Measurements from ENCODE around the gene STIL. TPM values are rescaled to one million over a fixed set of nuclear protein-coding genes. Genes with fewer than 3 reads are reported as not detected.
A peak's percentile ranks its signal among the peaks of the same experiment; 100 is the strongest.

STIL gene
- total and polyA plus RNA-seq, 2 donors (not counting 3 experiments of a cell fraction or from before 2014, with no cell fraction given) = 10.3 to 28.1 TPM

DNA sequence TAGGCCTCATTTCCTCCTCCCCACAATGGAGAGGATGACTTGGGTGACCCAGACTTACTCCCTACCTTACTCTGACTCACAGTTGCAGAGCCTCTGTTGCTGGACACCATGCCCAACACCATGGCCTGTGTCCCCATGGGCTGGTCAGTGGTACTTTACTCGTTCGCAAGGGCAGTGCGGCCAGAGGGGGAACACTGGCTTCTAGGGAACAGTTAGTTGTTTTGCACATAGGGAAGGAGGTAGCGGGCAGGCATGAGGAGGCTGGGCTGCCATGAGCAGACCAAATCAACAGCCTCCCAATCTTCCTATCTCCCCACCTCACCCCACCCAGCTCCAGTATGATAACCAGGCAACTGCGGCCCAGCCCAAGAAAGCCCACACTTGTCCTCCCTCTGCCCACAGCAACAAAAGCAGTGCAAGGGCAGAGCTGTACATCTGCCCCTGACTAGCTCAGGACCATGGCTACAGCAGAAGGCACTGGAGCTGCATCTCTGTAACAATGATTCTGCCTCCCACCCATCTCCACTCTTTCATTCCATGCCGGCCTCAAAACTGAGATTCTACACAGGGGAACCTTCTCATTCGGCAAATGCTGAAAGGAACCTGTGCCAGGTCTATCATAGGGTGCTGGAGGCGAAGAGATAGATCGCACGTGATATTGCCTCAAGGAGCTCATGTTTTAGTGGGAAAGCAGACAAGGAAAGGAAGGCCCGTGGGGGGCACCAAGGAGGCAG is 100.5 kb downstream of the STIL start:
- H3K27me3 ChIP-seq (ENCODE audit: control insufficient read depth in 2 of 2, insufficient read depth in 2 of 2, low read length in 2 of 2) = no peaks in the 10 kb centered on the region
- FAIRE-seq (no peak), DNase-seq (ENCODE audit: low read depth, low spot score) (peak; percentile 84)
- H3K9me3 ChIP-seq (replicated peaks; ENCODE audit: control insufficient read depth, insufficient read depth, low read length) = no peaks in the 10 kb centered on the region
- peak overlapping the region; percentile 92 for H3K27ac ChIP-seq (ENCODE audit: insufficient read depth, low read depth, low read length)
- TF ChIP-seq MAX (IDR thresholded peaks at IDR 0.05; ENCODE audit: insufficient read depth, insufficient read length) = no peak
- TF ChIP-seq POLR2AphosphoS5 (IDR thresholded peaks at IDR 0.05; ENCODE audit: insufficient read depth, low read depth, low read length) = no peak
- TF ChIP-seq EZH2 (IDR thresholded peaks at IDR 0.05; ENCODE audit: borderline replicate concordance, low read depth, low read length, severe bottlenecking) = no peak
- no peak for TF ChIP-seq GATA2 (IDR thresholded peaks at IDR 0.05; ENCODE audit: insufficient read depth, insufficient read length, low read depth, low read length)
- no peak for TF ChIP-seq MYC (IDR thresholded peaks at IDR 0.05; ENCODE audit: low read depth, low read length)
- TF ChIP-seq, protein P1, sequence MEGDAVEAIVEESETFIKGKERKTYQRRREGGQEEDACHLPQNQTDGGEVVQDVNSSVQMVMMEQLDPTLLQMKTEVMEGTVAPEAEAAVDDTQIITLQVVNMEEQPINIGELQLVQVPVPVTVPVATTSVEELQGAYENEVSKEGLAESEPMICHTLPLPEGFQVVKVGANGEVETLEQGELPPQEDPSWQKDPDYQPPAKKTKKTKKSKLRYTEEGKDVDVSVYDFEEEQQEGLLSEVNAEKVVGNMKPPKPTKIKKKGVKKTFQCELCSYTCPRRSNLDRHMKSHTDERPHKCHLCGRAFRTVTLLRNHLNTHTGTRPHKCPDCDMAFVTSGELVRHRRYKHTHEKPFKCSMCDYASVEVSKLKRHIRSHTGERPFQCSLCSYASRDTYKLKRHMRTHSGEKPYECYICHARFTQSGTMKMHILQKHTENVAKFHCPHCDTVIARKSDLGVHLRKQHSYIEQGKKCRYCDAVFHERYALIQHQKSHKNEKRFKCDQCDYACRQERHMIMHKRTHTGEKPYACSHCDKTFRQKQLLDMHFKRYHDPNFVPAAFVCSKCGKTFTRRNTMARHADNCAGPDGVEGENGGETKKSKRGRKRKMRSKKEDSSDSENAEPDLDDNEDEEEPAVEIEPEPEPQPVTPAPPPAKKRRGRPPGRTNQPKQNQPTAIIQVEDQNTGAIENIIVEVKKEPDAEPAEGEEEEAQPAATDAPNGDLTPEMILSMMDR (IDR thresholded peaks at IDR 0.05; ENCODE audit: extremely low read depth in 1 of 2, insufficient read depth in 1 of 2, low read depth in 1 of 2, low read length in 2 of 2) = no peak
- TF ChIP-seq JUN (IDR thresholded peaks at IDR 0.05; ENCODE audit: borderline replicate concordance, insufficient read depth, insufficient read length, low read depth) = peak; percentile 43
- peak; percentile 69 for TF ChIP-seq FOS (IDR thresholded peaks at IDR 0.05; ENCODE audit: borderline replicate concordance, insufficient read depth, low read length)
- TF ChIP-seq POLR2A (IDR thresholded peaks at IDR 0.05; ENCODE audit: low read depth, low read length) = no peak
- POLR2A ChIA-PET = interaction anchor here (1.0 to 3.0 kb wide), 3 partner anchors 13 to 15 kb away, joined by 3 to 25 read pairs (median 4); no protein-coding TSS in a partner anchor
- dilution Hi-C loops (cut with MboI; ENCODE audit: extremely low pct_ligation_motif_present, low sequenced_read_pairs) (no loop called here), intact Hi-C loops (cut with micrococcal nuclease) (no loop called here)
- H3K9ac ChIP-seq (replicated peaks; ENCODE audit: extremely low read depth, insufficient read depth, low read length) = no peak overlapping the region
- H2AFZ ChIP-seq (ENCODE audit: low read depth, low read length) = no peak overlapping the region
- no TSS peak for BruUV-seq (replicated peaks)
- CTCF ChIA-PET = interaction anchor here (1.1 to 4.6 kb wide), 5 partner anchors 13 to 49 kb away, joined by 4 to 38 read pairs (median 10); no protein-coding TSS in a partner anchor
- H3K4me3 ChIP-seq (replicated peaks in 1 of 3; ENCODE audit: insufficient read depth in 1 of 3, low read depth in 1 of 3, low read length in 3 of 3) = no peak overlapping the region
- no peaks in the 10 kb centered on the region for H4K20me1 ChIP-seq (replicated peaks; ENCODE audit: control insufficient read depth, extremely low read depth, insufficient read depth, low read length)
- H3K4me1 ChIP-seq (ENCODE audit: control insufficient read depth, extremely low read depth, insufficient read depth, low read length) = peaks cover 58% of the 10 kb centered on the region
- H3K79me2 ChIP-seq (ENCODE audit: control insufficient read depth, insufficient read depth, low read length) = no peaks in the 10 kb centered on the region
- H3K4me2 ChIP-seq (ENCODE audit: insufficient read depth, low read length) = peak overlapping the region; percentile 0
- no peaks in the 10 kb centered on the region for H3K9me1 ChIP-seq (replicated peaks; ENCODE audit: control insufficient read depth, extremely low read depth, insufficient read depth, low read length)
- H3K36me3 ChIP-seq (ENCODE audit: control insufficient read depth in 2 of 2, extremely low read depth in 1 of 2, insufficient read depth in 2 of 2, low read length in 2 of 2) = peaks cover 3 to 5% of the 10 kb centered on the region in 2 experiments
